Ishikawa (cell line): ENCODE measurements around the gene RIPOR3.

ENCODE experiments used
- CEBPB ChIP-seq: IDR thresholded peaks from 2 replicates; pipeline ENCODE4 v1.6.1; 2012
- CREB1 ChIP-seq: IDR thresholded peaks from 2 replicates; pipeline ENCODE4 v1.6.1; 2012; ENCODE audit warnings: low read depth
- EGR1 ChIP-seq: IDR thresholded peaks from 2 replicates; pipeline ENCODE4 v1.6.1; 2012
- EP300 ChIP-seq: IDR thresholded peaks from 2 replicates; pipeline ENCODE4 v1.6.1; 2012; ENCODE audit warnings: borderline replicate concordance
- FOXM1 ChIP-seq: IDR thresholded peaks from 2 replicates; pipeline ENCODE4 v1.6.1; 2012; ENCODE audit warnings: low read depth, borderline replicate concordance
- MAX ChIP-seq: IDR thresholded peaks from 2 replicates; pipeline ENCODE4 v1.6.1; 2012
- NFIC ChIP-seq: IDR thresholded peaks from 2 replicates; pipeline ENCODE4 v1.6.1; 2012
- RAD21 ChIP-seq: IDR thresholded peaks from 2 replicates; pipeline ENCODE4 v1.6.1; 2012; ENCODE audit warnings: low read depth
- REST ChIP-seq: IDR thresholded peaks from 2 replicates; pipeline ENCODE4 v1.6.1; 2012; ENCODE audit warnings: low read depth, mild to moderate bottlenecking
- TAF1 ChIP-seq: IDR thresholded peaks from 2 replicates; pipeline ENCODE4 v1.6.1; 2012; ENCODE audit warnings: low read depth, mild to moderate bottlenecking
- TCF12 ChIP-seq: IDR thresholded peaks from 2 replicates; pipeline ENCODE4 v1.6.1; 2012; ENCODE audit warnings: low read depth
- TEAD4 ChIP-seq: IDR thresholded peaks from 2 replicates; pipeline ENCODE4 v1.6.1; 2012
- USF1 ChIP-seq: IDR thresholded peaks from 2 replicates; pipeline ENCODE4 v1.6.1; 2012
- YY1 ChIP-seq: IDR thresholded peaks from 2 replicates; pipeline ENCODE4 v1.6.1; 2012; ENCODE audit warnings: low read depth
- ZBTB7A ChIP-seq: IDR thresholded peaks from 2 replicates; pipeline ENCODE4 v1.6.1; 2012; ENCODE audit warnings: low read depth

The RIPOR3 gene

GRCh38 chr20:50648651-50649050 is 42.7 kb downstream of the RIPOR3 start:
- no peak for TF ChIP-seq RAD21
- TF ChIP-seq YY1 = no peak
- no peak for TF ChIP-seq EGR1
- no peak for TF ChIP-seq CEBPB
- no peak for TF ChIP-seq TEAD4
- no peak for TF ChIP-seq EP300
- TF ChIP-seq USF1 = no peak
- TF ChIP-seq MAX = no peak
- TF ChIP-seq CREB1 = no peak
- no peak for TF ChIP-seq NFIC
- TF ChIP-seq REST = no peak
- no peak for TF ChIP-seq TAF1
- no peak for TF ChIP-seq FOXM1
- no peak for TF ChIP-seq ZBTB7A
- no peak for TF ChIP-seq TCF12

GRCh38 chr20:50646483-50646996 is 44.8 kb downstream of the RIPOR3 start:
- TF ChIP-seq EGR1 (no peak), EP300 (no peak), REST (no peak), FOXM1 (no peak), CREB1 (no peak), RAD21 (no peak), TEAD4 (no peak)

- no peak for TF ChIP-seq USF1
Measured at GRCh38 chr20:50645253-50646068, 45.9 kb downstream of the RIPOR3 start.

- TF ChIP-seq CEBPB (no peak), ZBTB7A (no peak), EGR1 (no peak), TCF12 (no peak), YY1 (no peak), EP300 (no peak)
Measured at GRCh38 chr20:50642288-50642803, 49.0 kb downstream of the RIPOR3 start.

- TF ChIP-seq MAX (no peak), EP300 (no peak), RAD21 (no peak), USF1 (no peak), YY1 (no peak), CEBPB (no peak), ZBTB7A (no peak), TEAD4 (no peak), TAF1 (no peak), EGR1 (no peak), FOXM1 (no peak), NFIC (no peak)
Measured at GRCh38 chr20:50636601-50637540, 54.5 kb downstream of the RIPOR3 start.
